ENCODE results near the gene DCHS2.

Gene DCHS2

GRCh38 chr4:154441124-154441523 is 50.5 kb downstream of the DCHS2 start:
- H3K27ac Mint-ChIP-seq = no peak overlapping the region
- no peak for DNase-seq (ENCODE audit: low spot score in 2 of 2)
- no peaks in the 10 kb centered on the region for H3K9me3 Mint-ChIP-seq
- no peaks in the 10 kb centered on the region for H3K4me1 Mint-ChIP-seq
- no peak overlapping the region for H3K4me3 Mint-ChIP-seq
- ATAC-seq = no peak
- no peaks in the 10 kb centered on the region for H3K36me3 Mint-ChIP-seq

DNA sequence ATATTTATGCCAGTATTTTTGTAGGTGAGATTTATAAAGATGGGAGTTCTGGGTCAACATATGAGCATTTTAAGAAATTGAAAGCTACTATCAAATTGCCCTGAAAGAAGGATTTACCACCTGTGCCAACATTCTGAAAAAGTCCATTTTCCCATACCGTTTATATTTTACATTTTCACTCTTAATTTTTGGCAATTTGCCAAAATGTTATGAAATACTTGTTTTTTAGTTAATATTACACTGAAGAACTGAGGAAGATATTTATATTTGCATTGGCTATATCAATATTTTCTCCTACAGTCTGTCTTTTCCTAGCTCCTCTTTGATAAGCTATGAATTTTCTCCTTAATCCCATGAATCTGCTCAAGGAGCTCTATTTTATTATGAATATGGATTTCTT is 52.4 kb downstream of the DCHS2 start:
- H3K4me1 Mint-ChIP-seq = no peaks in the 10 kb centered on the region
- DNase-seq (ENCODE audit: low spot score in 2 of 2) (no peak), ATAC-seq (no peak)
- H3K9me3 Mint-ChIP-seq = no peaks in the 10 kb centered on the region
- no peak overlapping the region for H3K27ac Mint-ChIP-seq
- H3K4me3 Mint-ChIP-seq = no peak overlapping the region
- no peaks in the 10 kb centered on the region for H3K36me3 Mint-ChIP-seq

DNA sequence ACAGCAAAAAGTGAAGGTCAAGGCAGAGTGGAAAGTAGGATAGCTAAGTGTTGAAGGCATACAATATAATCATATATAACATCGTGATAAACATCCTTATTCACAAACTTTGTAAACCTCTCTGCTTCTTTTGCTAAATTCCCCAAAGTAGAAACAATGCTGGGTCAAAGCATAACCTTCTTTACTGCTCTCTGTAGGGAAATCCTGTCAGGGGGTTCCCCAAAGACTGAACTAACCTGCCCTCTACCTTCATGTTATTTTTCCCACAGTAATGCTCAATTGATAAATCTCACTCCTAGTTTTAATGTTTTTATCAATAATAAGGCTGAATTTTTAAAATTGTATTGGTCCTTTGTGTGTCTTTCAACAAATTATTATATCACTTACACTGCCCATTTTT is 55.7 kb downstream of the DCHS2 start:
- Mint-ChIP-seq H3K4me3 (no peak overlapping the region), H3K36me3 (no peaks in the 10 kb centered on the region), H3K4me1 (no peaks in the 10 kb centered on the region), H3K9me3 (no peaks in the 10 kb centered on the region), H3K27ac (no peak overlapping the region)
- ATAC-seq (no peak), DNase-seq (ENCODE audit: low spot score in 2 of 2) (no peak)

GRCh38 chr4:154433543-154433942 is 58.1 kb downstream of the DCHS2 start:
- H3K4me1 Mint-ChIP-seq = no peaks in the 10 kb centered on the region
- H3K27ac Mint-ChIP-seq = no peak overlapping the region
- H3K9me3 Mint-ChIP-seq = no peaks in the 10 kb centered on the region
- no peaks in the 10 kb centered on the region for H3K36me3 Mint-ChIP-seq
- no peak for DNase-seq (ENCODE audit: low spot score in 2 of 2)
- H3K4me3 Mint-ChIP-seq = no peak overlapping the region
- ATAC-seq = no peak

DNA sequence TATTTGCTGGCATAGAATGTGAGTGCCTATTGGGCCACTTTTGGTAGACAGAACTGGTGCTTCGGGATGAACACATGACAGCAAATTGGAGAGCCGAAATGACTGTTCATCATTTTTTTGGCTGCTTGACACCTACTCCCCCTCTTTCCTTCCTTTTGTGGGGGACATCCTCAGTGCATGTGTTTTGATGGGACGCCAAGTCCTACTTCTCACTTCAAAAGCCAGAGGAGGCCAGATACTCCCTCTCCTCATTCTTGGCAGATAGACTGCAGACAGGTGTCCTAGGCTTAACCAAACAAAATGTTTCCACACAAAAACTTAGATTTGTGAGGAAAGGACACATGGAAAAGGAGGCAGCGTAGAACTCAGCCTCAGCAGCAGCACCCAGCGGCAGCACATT is 62.4 kb downstream of the DCHS2 start:
- Mint-ChIP-seq H3K4me3 (no peak overlapping the region), H3K27ac (no peak overlapping the region), H3K36me3 (no peaks in the 10 kb centered on the region), H3K4me1 (no peaks in the 10 kb centered on the region), H3K9me3 (peaks cover 4% of the 10 kb centered on the region)
- no peak for ATAC-seq
- no peak for DNase-seq (ENCODE audit: low spot score in 2 of 2)

DNA sequence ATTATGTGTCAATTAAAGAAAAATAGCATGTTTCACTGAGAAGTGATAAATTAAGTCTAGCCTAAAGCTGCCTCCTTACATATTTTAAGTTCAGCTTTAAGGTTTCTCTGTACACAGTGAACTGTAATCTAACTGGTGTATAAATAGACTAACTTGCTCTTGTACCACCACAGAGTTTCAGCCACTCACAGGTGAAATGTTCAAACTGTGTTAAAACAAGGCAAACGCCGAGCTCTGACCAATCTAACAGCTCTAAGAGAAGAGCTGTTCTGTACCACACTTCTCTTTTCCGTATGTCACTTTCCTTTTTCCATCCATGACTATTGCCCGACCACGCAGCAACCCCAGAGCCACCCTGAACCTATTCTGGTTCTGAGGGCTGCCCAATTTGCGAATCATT is 64.5 kb downstream of the DCHS2 start:
- Mint-ChIP-seq H3K36me3 (no peaks in the 10 kb centered on the region), H3K4me1 (no peaks in the 10 kb centered on the region), H3K9me3 (peaks cover 8% of the 10 kb centered on the region), H3K4me3 (no peak overlapping the region), H3K27ac (no peak overlapping the region)
- DNase-seq (ENCODE audit: low spot score in 2 of 2) (no peak), ATAC-seq (no peak)

DNA sequence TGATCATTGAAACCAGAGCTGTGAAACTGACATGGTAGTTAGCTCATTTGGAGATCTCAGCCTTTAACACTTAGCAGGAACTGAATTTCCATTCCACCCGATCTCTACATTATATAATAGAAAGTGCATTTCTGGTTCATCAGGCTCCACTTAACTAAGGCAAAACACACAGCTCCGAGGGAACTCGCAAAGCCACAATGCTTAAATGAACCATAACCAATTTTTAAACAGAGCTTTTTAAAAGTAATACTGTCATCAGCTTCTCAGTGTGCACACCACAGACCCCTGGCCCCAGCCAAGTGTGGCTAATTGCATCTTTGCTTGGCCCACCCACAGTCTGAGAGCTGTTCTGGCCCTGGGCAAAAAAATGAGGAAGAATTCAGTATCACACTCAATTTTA is 66.1 kb downstream of the DCHS2 start:
- DNase-seq (ENCODE audit: low spot score in 2 of 2) (no peak), ATAC-seq (no peak)
- Mint-ChIP-seq H3K4me1 (no peaks in the 10 kb centered on the region), H3K36me3 (no peaks in the 10 kb centered on the region), H3K9me3 (peaks cover 8% of the 10 kb centered on the region), H3K27ac (no peak overlapping the region), H3K4me3 (no peak overlapping the region)

- Mint-ChIP-seq H3K36me3 (no peaks in the 10 kb centered on the region), H3K9me3 (peaks cover 10% of the 10 kb centered on the region), H3K4me3 (no peak overlapping the region), H3K27ac (no peak overlapping the region), H3K4me1 (no peaks in the 10 kb centered on the region)
- ATAC-seq (no peak), DNase-seq (ENCODE audit: low spot score in 2 of 2) (no peak)
Measured at GRCh38 chr4:154424810-154425484, 66.7 kb downstream of the DCHS2 start.

GRCh38 chr4:154422152-154422551 is 69.4 kb downstream of the DCHS2 start:
- Mint-ChIP-seq H3K4me1 (no peaks in the 10 kb centered on the region), H3K9me3 (peaks cover 12% of the 10 kb centered on the region), H3K4me3 (no peak overlapping the region), H3K36me3 (no peaks in the 10 kb centered on the region), H3K27ac (no peak overlapping the region)
- DNase-seq (ENCODE audit: low spot score in 2 of 2) = no peak
- no peak for ATAC-seq

- DNase-seq (ENCODE audit: low spot score in 2 of 2) (no peak), ATAC-seq (no peak)
- no peak overlapping the region for H3K27ac Mint-ChIP-seq
- peaks cover 12% of the 10 kb centered on the region for H3K9me3 Mint-ChIP-seq
- H3K36me3 Mint-ChIP-seq = no peaks in the 10 kb centered on the region
- H3K4me1 Mint-ChIP-seq = peaks cover 4% of the 10 kb centered on the region
- H3K4me3 Mint-ChIP-seq = no peak overlapping the region
Measured at GRCh38 chr4:154421618-154422017, 70.0 kb downstream of the DCHS2 start.

GRCh38 chr4:154417373-154417673 is 74.3 kb downstream of the DCHS2 start:
- no peak for DNase-seq (ENCODE audit: low spot score in 2 of 2)
- Mint-ChIP-seq H3K4me1 (peaks cover 11% of the 10 kb centered on the region), H3K9me3 (peaks cover 4% of the 10 kb centered on the region), H3K36me3 (no peaks in the 10 kb centered on the region), H3K27ac (no peak overlapping the region), H3K4me3 (no peak overlapping the region)
- ATAC-seq = no peak

GRCh38 chr4:154416190-154416547 is 75.4 kb downstream of the DCHS2 start:
- Mint-ChIP-seq H3K27ac (peak overlapping the region; percentile 46), H3K4me3 (peak overlapping the region; percentile 55), H3K4me1 (peaks cover 11% of the 10 kb centered on the region), H3K36me3 (no peaks in the 10 kb centered on the region), H3K9me3 (peaks cover 4% of the 10 kb centered on the region)
- DNase-seq (ENCODE audit: low spot score in 2 of 2) (no peak), ATAC-seq (no peak)

DNA sequence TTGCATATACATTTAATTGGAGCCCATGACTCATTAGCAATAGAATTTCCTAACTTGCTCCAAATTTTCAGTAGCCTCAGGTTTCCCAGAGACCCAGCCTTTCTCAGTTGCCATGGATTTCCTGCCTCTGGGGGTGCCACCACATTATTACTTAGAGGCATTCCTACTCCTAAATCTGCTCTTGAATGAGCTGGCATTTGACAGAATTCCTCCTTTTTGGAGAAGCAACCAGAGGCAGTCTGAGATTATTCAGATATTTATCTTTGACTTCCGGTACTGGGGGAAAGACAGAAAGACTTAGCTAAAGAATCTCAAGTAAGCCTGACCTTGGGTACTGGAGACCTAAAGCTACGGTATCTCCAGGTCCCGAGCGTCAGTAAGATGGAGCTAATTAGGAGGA is 76.3 kb downstream of the DCHS2 start:
- no peaks in the 10 kb centered on the region for H3K36me3 Mint-ChIP-seq
- ATAC-seq = no peak
- H3K9me3 Mint-ChIP-seq = peaks cover 4% of the 10 kb centered on the region
- H3K4me3 Mint-ChIP-seq = no peak overlapping the region
- no peak overlapping the region for H3K27ac Mint-ChIP-seq
- DNase-seq (ENCODE audit: low spot score in 2 of 2) = no peak
- H3K4me1 Mint-ChIP-seq = peaks cover 11% of the 10 kb centered on the region

DNA sequence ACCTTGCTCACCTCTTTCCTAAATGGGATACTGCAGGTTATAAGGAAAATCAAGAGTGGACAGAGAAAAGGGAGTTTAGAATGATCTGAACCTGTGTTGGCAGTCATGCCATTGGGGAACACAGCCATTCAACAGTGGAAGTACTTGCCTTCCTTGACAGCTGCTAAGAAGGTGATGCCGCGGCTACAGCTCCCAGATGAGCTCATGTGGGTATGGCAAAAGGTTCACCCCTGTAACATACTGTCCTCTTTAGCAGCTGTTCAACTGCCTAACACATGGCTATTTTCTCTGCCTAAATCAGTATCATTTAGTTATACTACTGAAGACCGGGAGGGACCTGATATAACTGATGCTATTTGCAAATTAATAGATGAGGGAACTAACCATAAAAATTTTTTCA is 76.8 kb downstream of the DCHS2 start:
- peaks cover under 1% of the 10 kb centered on the region for H3K9me3 Mint-ChIP-seq
- ATAC-seq (no peak), DNase-seq (ENCODE audit: low spot score in 2 of 2) (no peak)
- H3K36me3 Mint-ChIP-seq = no peaks in the 10 kb centered on the region
- H3K27ac Mint-ChIP-seq = no peak overlapping the region
- no peak overlapping the region for H3K4me3 Mint-ChIP-seq
- H3K4me1 Mint-ChIP-seq = peaks cover 11% of the 10 kb centered on the region

DNA sequence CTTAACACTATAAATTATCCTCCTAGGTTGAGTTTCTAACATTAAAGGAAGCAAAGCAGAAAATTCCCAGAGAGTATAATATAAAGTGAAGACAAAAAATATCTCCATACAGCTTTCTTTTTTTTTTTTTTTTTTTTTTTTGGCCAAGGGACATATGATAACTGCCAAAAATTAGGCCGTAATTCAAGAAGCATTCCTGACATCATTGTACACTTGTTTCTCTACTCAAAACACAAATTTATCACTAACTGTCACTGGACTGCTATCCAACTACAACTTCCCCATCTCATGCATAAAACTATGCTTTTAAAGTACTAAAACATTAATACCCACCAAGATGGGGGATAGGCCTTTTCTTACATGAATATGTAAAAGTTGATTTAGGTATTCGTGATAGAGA is 77.2 kb downstream of the DCHS2 start:
- no peaks in the 10 kb centered on the region for H3K9me3 Mint-ChIP-seq
- no peaks in the 10 kb centered on the region for H3K36me3 Mint-ChIP-seq
- peaks cover 11% of the 10 kb centered on the region for H3K4me1 Mint-ChIP-seq
- DNase-seq (ENCODE audit: low spot score in 2 of 2) = no peak
- H3K4me3 Mint-ChIP-seq = no peak overlapping the region
- no peak overlapping the region for H3K27ac Mint-ChIP-seq
- ATAC-seq = no peak

DNA sequence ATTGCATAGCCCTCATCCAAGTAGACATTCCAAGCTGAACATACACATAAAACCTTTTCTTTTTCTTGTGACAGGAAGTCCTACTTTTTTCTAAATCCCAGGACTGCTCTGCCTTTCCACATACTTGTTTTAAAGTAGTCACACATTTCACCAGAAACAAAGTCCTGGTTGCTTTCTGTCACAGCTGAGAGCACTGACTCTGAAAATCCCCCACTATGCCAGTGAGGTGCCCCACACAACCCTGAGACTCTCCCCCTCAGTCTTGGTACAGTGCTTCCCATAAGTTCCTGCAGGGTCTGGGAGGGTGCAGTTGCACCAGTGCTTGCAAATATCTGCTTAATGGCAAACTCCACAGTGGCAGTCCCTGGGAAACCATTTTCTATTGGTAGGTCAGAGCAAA is 84.2 kb downstream of the DCHS2 start:
- H3K4me3 Mint-ChIP-seq = no peak overlapping the region
- H3K36me3 Mint-ChIP-seq = no peaks in the 10 kb centered on the region
- no peaks in the 10 kb centered on the region for H3K4me1 Mint-ChIP-seq
- H3K9me3 Mint-ChIP-seq = peaks cover 3% of the 10 kb centered on the region
- no peak overlapping the region for H3K27ac Mint-ChIP-seq
- no peak for ATAC-seq
- DNase-seq (ENCODE audit: low spot score in 2 of 2) = no peak
